Ovary (tissue), 9 donors: ENCODE measurements around the gene BBX. TPM values are rescaled to one million over a fixed set of nuclear protein-coding genes. Genes with fewer than 3 reads are reported as not detected.

Experiments
- DNase-seq, 5 donors: peaks; one replicate each; pipeline ENCODE4 v3.0.0-alpha.2; 2019 to 2020
- H3K27ac ChIP-seq, 2 donors: fragments of 200-600 bp; one replicate each; pipeline versions ENCODE4 v1.5.1 to v1.8.0; 2019 to 2022
- H3K27me3 ChIP-seq: fragments of 200-600 bp; one replicate; pipeline ENCODE4 v1.8.0; 2022
- H3K36me3 ChIP-seq: fragments of 200-600 bp; sonication (generic); one replicate; pipeline ENCODE4 v1.5.1; 2019
- H3K4me1 ChIP-seq: one replicate; pipeline ENCODE4 v1.8.1; 2013; ENCODE audit warnings: mild to moderate bottlenecking, moderate library complexity; ENCODE audit not compliant: insufficient read depth
- H3K4me3 ChIP-seq: fragments of 200-600 bp; sonication (generic); one replicate; pipeline ENCODE4 v1.5.1; 2017
- H3K9me3 ChIP-seq, 2 donors: fragments of 200-600 bp in 1 of 2; sonication (generic) in 1 of 2; one replicate each; pipeline versions ENCODE4 v1.5.1 to v1.8.1; 2013 to 2019; ENCODE audit warnings: mild to moderate bottlenecking in 1 of 2, moderate library complexity in 1 of 2
- EP300 ChIP-seq: sonication (generic); formaldehyde crosslinking; IDR thresholded peaks from one replicate; pipeline ENCODE4 v1.6.1; 2017; ENCODE audit warnings: antibody characterized with exemption
- POLR2A ChIP-seq: fragments of 450-650 bp; IDR thresholded peaks from one replicate; pipeline ENCODE4 v1.6.1; 2017; ENCODE audit warnings: antibody characterized with exemption, mild to moderate bottlenecking, moderate library complexity
- WGBS, 3 donors: extraction: QIAGEN DNeasy Blood & Tissue Kit in 1 of 3; methylation state at CpG; one replicate each; pipeline versions ENCODE4 v1.1.5 to v1.1.7; 2013 to 2017; 5-methylcytosine and 5-hydroxymethylcytosine counted together
- intact Hi-C, 4 donors: fragments of 100-400 bp; cut with DNase I; formaldehyde crosslinking; loops; one replicate each; pipeline versions ENCODE4 v1.11.0 to v1.15.1; 2022 to 2023
- polyA plus RNA-seq, 2 donors: library from polyadenylated mRNA; stranded (reverse); fragments of 200-250 nt in 1 of 2; fragments of 350-450 nt in 1 of 2; fragmentation: Illumina TruSeq in 1 of 2; extraction: RNeasy Lipid Tissue Mini Kit (QIAGEN cat#74804) in 1 of 2; gene quantifications; one replicate each; pipeline ENCODE4 v1.2.3, GENCODE V29; 2013 to 2014
- total RNA-seq, 7 donors: library from RNA; depleted of rRNA in 2 of 7; stranded (reverse); fragments of >200 nt in 2 of 7; fragmentation: NEBNext Ultra II Directional in 3 of 7; extraction: Animal tissue kit (Norgen Biotek cat#: 25700) in 3 of 7; gene quantifications; one replicate each; pipeline versions ENCODE4 v1.1.0 to v1.2.4, GENCODE V29; 2016 to 2023
- TF ChIP-seq, protein P1 (sequence below), 3 donors: fragments of 450-650 bp in 2 of 3; fragments of 200-600 bp in 1 of 3; IDR thresholded peaks; one replicate each; pipeline versions ENCODE4 v1.5.1 to v1.8.0; 2016 to 2022; ENCODE audit warnings: antibody characterized with exemption in 3 of 3, mild to moderate bottlenecking in 1 of 3
- donor health status: DM: no; HTN: no; CAD: no; lungs with moderate emphysema.
- donor health status: DM: no; HTN: no; CAD: no.
- donor health status: Bipolar disorder and iron deficiency.
- donor health status: DM: yes; HTN: yes; CAD: no.
- donor health status: DM: no; HTN: no; CAD: no.
- donor health status: DM: yes; HTN: yes; CAD: no.

Gene BBX
- total and polyA plus RNA-seq, 9 donors, result 15.8 to 114 (median 86.3) TPM

GRCh38 chr3:107716734-107717133 is 194.0 kb downstream of the BBX start:
- intact Hi-C loops, result no loop called here

DNA sequence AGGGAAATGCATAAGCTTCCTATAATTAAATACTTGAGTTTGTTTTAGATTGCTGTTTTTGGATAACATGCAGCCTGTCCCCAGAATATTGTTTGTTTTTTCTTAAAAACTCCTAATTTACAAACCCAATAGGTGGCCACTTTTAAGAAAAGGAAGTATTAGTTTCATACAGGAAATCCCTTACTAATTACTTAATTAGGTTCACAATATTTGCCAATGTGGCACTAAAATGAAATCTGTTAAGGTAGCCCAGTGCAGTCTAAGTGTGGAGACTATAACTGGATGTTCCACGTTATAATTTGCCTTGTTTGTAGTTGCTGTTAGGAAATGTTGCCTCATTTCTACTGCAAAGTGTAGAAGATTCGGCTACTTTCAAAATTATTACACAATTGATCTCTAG is 195.8 kb downstream of the BBX start:
- Histone ChIP-seq H3K9me3 (no peaks in the 10 kb centered on the region), H3K4me3 (no peak overlapping the region), H3K4me1 (no peaks in the 10 kb centered on the region), H3K27me3 (no peaks in the 10 kb centered on the region), H3K27ac (no peak overlapping the region), H3K36me3 (no peaks in the 10 kb centered on the region)
- TF ChIP-seq EP300 (no peak), POLR2A (no peak)
- TF ChIP-seq, protein P1, sequence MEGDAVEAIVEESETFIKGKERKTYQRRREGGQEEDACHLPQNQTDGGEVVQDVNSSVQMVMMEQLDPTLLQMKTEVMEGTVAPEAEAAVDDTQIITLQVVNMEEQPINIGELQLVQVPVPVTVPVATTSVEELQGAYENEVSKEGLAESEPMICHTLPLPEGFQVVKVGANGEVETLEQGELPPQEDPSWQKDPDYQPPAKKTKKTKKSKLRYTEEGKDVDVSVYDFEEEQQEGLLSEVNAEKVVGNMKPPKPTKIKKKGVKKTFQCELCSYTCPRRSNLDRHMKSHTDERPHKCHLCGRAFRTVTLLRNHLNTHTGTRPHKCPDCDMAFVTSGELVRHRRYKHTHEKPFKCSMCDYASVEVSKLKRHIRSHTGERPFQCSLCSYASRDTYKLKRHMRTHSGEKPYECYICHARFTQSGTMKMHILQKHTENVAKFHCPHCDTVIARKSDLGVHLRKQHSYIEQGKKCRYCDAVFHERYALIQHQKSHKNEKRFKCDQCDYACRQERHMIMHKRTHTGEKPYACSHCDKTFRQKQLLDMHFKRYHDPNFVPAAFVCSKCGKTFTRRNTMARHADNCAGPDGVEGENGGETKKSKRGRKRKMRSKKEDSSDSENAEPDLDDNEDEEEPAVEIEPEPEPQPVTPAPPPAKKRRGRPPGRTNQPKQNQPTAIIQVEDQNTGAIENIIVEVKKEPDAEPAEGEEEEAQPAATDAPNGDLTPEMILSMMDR (IDR thresholded peaks at IDR 0.05), result no peak
- 80 to 89% (median 83%) methylated on average over 2 of the region's 2 CpGs for WGBS, 3 donors
- DNase-seq, result no peak
- intact Hi-C loops, result no loop called here

More at GRCh38 chr3:107716734-107717133, 194.0 kb downstream of the BBX start:
- no peak for DNase-seq
- no peaks in the 10 kb centered on the region for H3K36me3 ChIP-seq
- TF ChIP-seq, protein P1 (IDR thresholded peaks at IDR 0.05), result no peak
- TF ChIP-seq EP300, result no peak
- TF ChIP-seq POLR2A, result no peak
- no peaks in the 10 kb centered on the region for H3K27me3 ChIP-seq
- WGBS, 3 donors, result 95 to 97% (median 95%) methylated on average over 3 of the region's 3 CpGs
- no peak overlapping the region for H3K4me3 ChIP-seq
- H3K9me3 ChIP-seq, result no peaks in the 10 kb centered on the region
- H3K4me1 ChIP-seq, result no peaks in the 10 kb centered on the region
- no peak overlapping the region for H3K27ac ChIP-seq

GRCh38 chr3:107727102-107727501 is 204.3 kb downstream of the BBX start:
- no peak for DNase-seq
- H3K36me3 ChIP-seq, result no peaks in the 10 kb centered on the region
- 96 to 97% (median 96%) methylated on average over 4 of the region's 4 CpGs for WGBS, 3 donors
- no peaks in the 10 kb centered on the region for H3K4me1 ChIP-seq
- H3K4me3 ChIP-seq, result no peak overlapping the region
- no peaks in the 10 kb centered on the region for H3K9me3 ChIP-seq
- no peaks in the 10 kb centered on the region for H3K27me3 ChIP-seq
- no peak overlapping the region for H3K27ac ChIP-seq
- no peak for TF ChIP-seq EP300
- TF ChIP-seq, protein P1 (IDR thresholded peaks at IDR 0.05), result no peak
- intact Hi-C loops, result no loop called here

GRCh38 chr3:107729686-107730085 is 206.9 kb downstream of the BBX start:
- Histone ChIP-seq H3K36me3 (no peaks in the 10 kb centered on the region), H3K27ac (no peak overlapping the region), H3K4me3 (no peak overlapping the region), H3K4me1 (no peaks in the 10 kb centered on the region), H3K27me3 (no peaks in the 10 kb centered on the region), H3K9me3 (no peaks in the 10 kb centered on the region)
- TF ChIP-seq, protein P1 (IDR thresholded peaks at IDR 0.05), result no peak
- TF ChIP-seq POLR2A (no peak), EP300 (no peak)
- intact Hi-C loops, result loop anchor here in 1 of 4 donors (10.0 kb wide), 1 partner anchor 45 kb away; no protein-coding TSS in a partner anchor
- 94 to 99% (median 97%) methylated on average over 4 of the region's 4 CpGs for WGBS, 3 donors
- no peak for DNase-seq
